ENCODE results near the gene OR5K2.

The OR5K2 gene

GRCh38 chr3:98460220-98460619, 37.3 kb upstream of the OR5K2 start:
- TF ChIP-seq CTCF (IDR thresholded peaks at IDR 0.05; ENCODE audit: low read depth, low read length) = no peak
- no peak for DNase-seq (ENCODE audit: low read depth, low spot score)
- in situ Hi-C loops (cut with HindIII; ENCODE audit: low sequenced_read_pairs) = no loop called here
- H3K4me3 ChIP-seq (ENCODE audit: low read depth, low read length) = no peak overlapping the region

- H3K4me3 ChIP-seq (ENCODE audit: low read depth, low read length) = no peak within 1 kb of the TSS
- DNase-seq (ENCODE audit: low read depth, low spot score) = no peak
- no peak for TF ChIP-seq CTCF (IDR thresholded peaks at IDR 0.05; ENCODE audit: low read depth, low read length)
- in situ Hi-C loops (cut with HindIII; ENCODE audit: low sequenced_read_pairs) = no loop called here
These were observed 34.6 kb upstream of the OR5K2 start, which contains the start of gene OR5K1 for GRCh38 chr3:98462901-98463300. TSS of gene OR5K1 (plus strand) at chr3:98463201. CDS start at chr3:98469577, 6,376 bp downstream.

GRCh38 chr3:98482717-98483482, 14.6 kb upstream of the OR5K2 start:
- H3K4me3 ChIP-seq (ENCODE audit: low read depth, low read length) = no peak overlapping the region
- no peak for DNase-seq (ENCODE audit: low read depth, low spot score)
- in situ Hi-C loops (cut with HindIII; ENCODE audit: low sequenced_read_pairs) = no loop called here
- TF ChIP-seq CTCF (IDR thresholded peaks at IDR 0.05; ENCODE audit: low read depth, low read length) = no peak

GRCh38 chr3:98483626-98484025, 13.9 kb upstream of the OR5K2 start:
- in situ Hi-C loops (cut with HindIII; ENCODE audit: low sequenced_read_pairs) = no loop called here
- no peak overlapping the region for H3K4me3 ChIP-seq (ENCODE audit: low read depth, low read length)

GRCh38 chr3:98500019-98500418, 2.5 kb downstream of the OR5K2 start:
- no peak overlapping the region for H3K4me3 ChIP-seq (ENCODE audit: low read depth, low read length)
- in situ Hi-C loops (cut with HindIII; ENCODE audit: low sequenced_read_pairs) = no loop called here
- DNase-seq (ENCODE audit: low read depth, low spot score) = no peak
- no peak for TF ChIP-seq CTCF (IDR thresholded peaks at IDR 0.05; ENCODE audit: low read depth, low read length)

More at GRCh38 chr3:98483626-98484025, 13.9 kb upstream of the OR5K2 start:
- no peak for DNase-seq (ENCODE audit: low read depth, low spot score)
- TF ChIP-seq CTCF (IDR thresholded peaks at IDR 0.05; ENCODE audit: low read depth, low read length) = no peak

- DNase-seq (ENCODE audit: low read depth, low spot score) = no peak
- no peak overlapping the region for H3K4me3 ChIP-seq (ENCODE audit: low read depth, low read length)
- in situ Hi-C loops (cut with HindIII; ENCODE audit: low sequenced_read_pairs) = no loop called here
- no peak for TF ChIP-seq CTCF (IDR thresholded peaks at IDR 0.05; ENCODE audit: low read depth, low read length)
These were observed 3.8 kb downstream of the OR5K2 start for GRCh38 chr3:98501270-98501669.

Data from astrocyte of the spinal cord (primary cell).